PFSK-1 (cell line): ENCODE results near the gene DNAJA4.

Experiments used
- FOXP2 ChIP-seq: optimal IDR thresholded peaks from 2 replicates; pipeline ENCODE3; 2011; ENCODE audit warnings: borderline replicate concordance, control low read depth, inconsistent platforms; ENCODE audit not compliant: insufficient read depth; ENCODE audit errors: extremely low read length, extremely low read depth
- POLR2AphosphoS5 ChIP-seq: IDR thresholded peaks from 2 replicates; pipeline ENCODE4 v1.6.1; 2012; ENCODE audit warnings: low read depth, mild to moderate bottlenecking, control low read depth, low read length, moderate library complexity
- REST ChIP-seq, 2 experiments: IDR thresholded peaks; 2 replicates each; pipeline versions ENCODE4 v1.6.1 to v1.8.0; 2011 to 2012; ENCODE audit warnings: low read depth in 2 of 2, low read length in 2 of 2, control low read depth in 1 of 2, inconsistent platforms in 1 of 2, mild to moderate bottlenecking in 1 of 2, moderate library complexity in 1 of 2; ENCODE audit not compliant: insufficient read depth in 1 of 2
- SIN3A ChIP-seq: IDR thresholded peaks from 2 replicates; pipeline ENCODE4 v1.6.1; 2012; ENCODE audit warnings: mild to moderate bottlenecking, low read length, moderate library complexity, borderline replicate concordance; ENCODE audit not compliant: insufficient read depth
- TAF1 ChIP-seq: IDR thresholded peaks from 2 replicates; pipeline ENCODE4 v1.6.1; 2012; ENCODE audit warnings: low read length, control low read depth, borderline replicate concordance; ENCODE audit not compliant: insufficient read depth

Gene DNAJA4

GRCh38 chr15:78256044-78256437 is 8.3 kb upstream of the DNAJA4 start:
- TF ChIP-seq SIN3A: no peak
- no peak for TF ChIP-seq TAF1
- TF ChIP-seq REST (IDR thresholded peaks at IDR 0.05; ENCODE audit: insufficient read depth in 1 of 2, low read depth in 2 of 2, low read length in 2 of 2): no peak
- no peak for TF ChIP-seq POLR2AphosphoS5
- TF ChIP-seq FOXP2: no peak

DNA sequence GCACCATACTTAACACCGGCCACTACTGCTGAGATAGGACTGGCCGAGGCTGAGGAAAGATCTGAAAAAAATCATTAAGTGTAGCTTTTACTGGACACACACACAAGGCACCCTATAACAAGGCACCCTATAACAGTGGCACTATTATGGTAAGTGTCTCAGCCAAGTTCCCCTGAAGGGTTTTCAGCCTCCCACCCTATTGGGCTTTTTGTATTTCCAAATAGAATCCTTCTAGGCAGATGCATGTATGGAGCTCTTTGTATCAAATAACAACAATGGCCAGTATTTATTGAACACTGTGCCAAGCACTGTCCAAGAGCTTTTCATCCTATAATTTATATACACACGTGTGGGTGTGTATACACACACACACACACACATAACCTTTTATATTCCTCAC is 6.7 kb upstream of the DNAJA4 start:
- TF ChIP-seq TAF1 (no peak), SIN3A (no peak), POLR2AphosphoS5 (no peak), FOXP2 (no peak), REST (IDR thresholded peaks at IDR 0.05; ENCODE audit: insufficient read depth in 1 of 2, low read depth in 2 of 2, low read length in 2 of 2) (no peak)

GRCh38 chr15:78259232-78259631 is 5.1 kb upstream of the DNAJA4 start:
- no peak for TF ChIP-seq REST (IDR thresholded peaks at IDR 0.05; ENCODE audit: insufficient read depth in 1 of 2, low read depth in 2 of 2, low read length in 2 of 2)
- no peak for TF ChIP-seq FOXP2
- TF ChIP-seq SIN3A: no peak
- no peak for TF ChIP-seq POLR2AphosphoS5
- no peak for TF ChIP-seq TAF1

DNA sequence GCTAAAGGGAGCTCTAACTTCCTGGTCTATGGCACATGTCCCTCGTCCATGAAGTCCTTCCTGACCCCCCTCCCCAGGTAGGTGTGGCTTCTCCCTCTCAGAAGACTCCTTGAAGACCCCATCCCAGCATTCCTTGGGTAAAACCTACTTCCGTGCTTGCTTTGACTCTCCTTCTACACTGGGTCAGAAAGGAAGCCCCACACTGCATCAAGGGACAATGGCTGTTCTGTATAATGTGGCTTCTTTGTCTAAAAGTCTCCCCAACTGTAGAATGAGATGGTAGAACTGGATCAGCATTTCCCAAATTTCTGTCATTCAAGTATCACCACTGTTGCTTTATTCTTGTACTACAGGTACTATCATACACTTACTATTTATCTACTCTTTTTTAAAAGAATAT is 3.9 kb upstream of the DNAJA4 start:
- no peak for TF ChIP-seq SIN3A

DNA sequence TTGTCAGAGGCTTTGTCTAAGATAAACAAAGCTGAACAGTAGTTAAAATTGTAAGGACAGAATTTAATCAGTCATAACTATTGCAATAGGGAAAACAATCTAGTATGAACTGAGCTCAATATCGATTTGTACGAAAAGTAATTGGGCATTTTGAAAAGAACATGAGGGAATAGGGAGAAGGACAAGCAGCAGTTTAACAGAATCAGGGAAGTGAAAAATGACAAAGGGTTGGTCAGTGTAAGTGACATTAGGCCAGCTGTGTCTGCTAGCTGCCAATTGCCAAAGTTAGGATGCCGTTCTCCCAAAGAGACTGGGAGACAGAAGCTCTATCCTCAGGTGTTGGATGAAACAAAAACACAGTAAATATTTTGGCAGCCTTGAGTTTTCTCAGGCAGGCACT is 3.3 kb upstream of the DNAJA4 start:
- TF ChIP-seq SIN3A (no peak), FOXP2 (no peak), POLR2AphosphoS5 (no peak), REST (IDR thresholded peaks at IDR 0.05; ENCODE audit: insufficient read depth in 1 of 2, low read depth in 2 of 2, low read length in 2 of 2) (no peak), TAF1 (no peak)
